Measurements from ENCODE around the gene SRP54. TPM values are rescaled to one million over a fixed set of nuclear protein-coding genes. Genes with fewer than 3 reads are reported as not detected.
"Not testable (repeated sequence)": the region's sequence is repeated elsewhere in the genome, so short reads cannot be mapped to it uniquely, and the experiment has no call there.

The SRP54 gene
- total RNA-seq, 1 donor = 78.4 TPM

- no peak for DNase-seq (ENCODE audit: low read depth)
- TF ChIP-seq CTCF (IDR thresholded peaks at IDR 0.05; ENCODE audit: insufficient read depth, low read length) = no peak
Measured at GRCh38 chr14:34944744-34945143, 38.0 kb upstream of the SRP54 start.

GRCh38 chr14:34946699-34947098 lies 36.1 kb upstream of the SRP54 start:
- no peak for DNase-seq (ENCODE audit: low read depth)
- H3K4me3 ChIP-seq (ENCODE audit: low read depth, low read length) = no peak overlapping the region
- TF ChIP-seq CTCF (IDR thresholded peaks at IDR 0.05; ENCODE audit: insufficient read depth, low read length) = no peak

More at GRCh38 chr14:34944744-34945143, 38.0 kb upstream of the SRP54 start:
- H3K4me3 ChIP-seq (ENCODE audit: low read depth, low read length) = no peak overlapping the region

- TF ChIP-seq CTCF (IDR thresholded peaks at IDR 0.05; ENCODE audit: insufficient read depth, low read length) = no peak
- peak; percentile 70 for DNase-seq (ENCODE audit: low read depth)
- no peak overlapping the region for H3K4me3 ChIP-seq (ENCODE audit: low read depth, low read length)
Measured at GRCh38 chr14:34951286-34951685, 31.5 kb upstream of the SRP54 start.

GRCh38 chr14:34956931-34957330 lies 25.9 kb upstream of the SRP54 start:
- TF ChIP-seq CTCF (IDR thresholded peaks at IDR 0.05; ENCODE audit: insufficient read depth, low read length) = no peak
- DNase-seq (ENCODE audit: low read depth) = no peak
- H3K4me3 ChIP-seq (ENCODE audit: low read depth, low read length) = no peak overlapping the region

GRCh38 chr14:34957771-34958286 lies 25.0 kb upstream of the SRP54 start:
- TF ChIP-seq CTCF (IDR thresholded peaks at IDR 0.05; ENCODE audit: insufficient read depth, low read length) = no peak
- no peak overlapping the region for H3K4me3 ChIP-seq (ENCODE audit: low read depth, low read length)
- DNase-seq (ENCODE audit: low read depth) = no peak

GRCh38 chr14:34962106-34962505 lies 20.7 kb upstream of the SRP54 start:
- DNase-seq (ENCODE audit: low read depth); H3K4me3 ChIP-seq (ENCODE audit: low read depth, low read length): not testable (repeated sequence)

- no peak for DNase-seq (ENCODE audit: low read depth)
- TF ChIP-seq CTCF (IDR thresholded peaks at IDR 0.05; ENCODE audit: insufficient read depth, low read length) = no peak
Measured at GRCh38 chr14:34964977-34965764, 17.6 kb upstream of the SRP54 start.

More at GRCh38 chr14:34964977-34965764, 17.6 kb upstream of the SRP54 start:
- H3K4me3 ChIP-seq (ENCODE audit: low read depth, low read length) = no peak overlapping the region
